ENCODE measurements around the gene SPRR2G. TPM values are rescaled to one million over a fixed set of nuclear protein-coding genes. Genes with fewer than 3 reads are reported as not detected.

Gene SPRR2G
- total and polyA plus RNA-seq, 2 of the 8 experiments (the other 6 are each of a cell fraction or from before 2014, with no cell fraction given), result not detected

DNA sequence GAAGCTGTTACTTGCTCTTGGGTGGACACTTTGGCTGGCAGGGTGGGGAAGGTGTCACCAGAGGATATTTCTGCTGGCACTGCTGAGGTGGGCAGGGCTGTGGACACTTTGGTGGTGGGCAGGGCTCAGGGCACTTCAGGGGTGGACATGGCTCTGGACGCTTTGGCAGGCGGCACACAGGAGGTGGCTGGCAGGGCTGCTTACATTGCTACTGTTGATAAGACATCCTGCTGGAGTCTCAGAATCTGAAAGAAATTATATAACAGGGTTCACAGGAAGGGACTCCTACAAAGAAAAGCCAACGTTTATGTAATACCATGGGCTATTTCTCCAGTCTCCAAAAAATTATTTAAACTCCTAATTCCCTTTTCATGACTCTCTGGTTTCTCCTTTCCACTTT is 10.2 kb downstream of the SPRR2G start:
- Histone ChIP-seq H4K91ac (replicated peaks; ENCODE audit: insufficient read length, low read length) (no peak overlapping the region), H4K20me1 (replicated peaks in 1 of 2; ENCODE audit: control insufficient read depth in 1 of 2, insufficient read depth in 2 of 2, low read length in 2 of 2) (no peaks in the 10 kb centered on the region), H3K14ac (ENCODE audit: insufficient read length) (no peak overlapping the region), H3K4ac (replicated peaks; ENCODE audit: insufficient read length, low read depth, low read length) (no peak overlapping the region), H3K27me3 (replicated peaks in 1 of 4; ENCODE audit: control insufficient read depth in 3 of 4, extremely low read depth in 1 of 4, insufficient read depth in 3 of 4, low read length in 3 of 4) (no peaks in the 10 kb centered on the region), H2BK12ac (ENCODE audit: low read depth, low read length) (no peak overlapping the region), H2BK5ac (ENCODE audit: low read depth, low read length) (no peak overlapping the region), H3K36me3 (ENCODE audit: control insufficient read depth in 2 of 4, insufficient read depth in 4 of 4, low read length in 3 of 4) (no peaks in the 10 kb centered on the region), H3K23ac (ENCODE audit: insufficient read length) (no peak overlapping the region), H3K79me1 (ENCODE audit: low read depth, low read length) (no peaks in the 10 kb centered on the region), H3K27ac (ENCODE audit: low read depth, low read length) (no peak overlapping the region), H2BK20ac (ENCODE audit: low read length) (no peak overlapping the region), H3K79me2 (ENCODE audit: control insufficient read depth in 1 of 2, insufficient read depth in 2 of 2, low read length in 2 of 2) (no peaks in the 10 kb centered on the region), H3K4me2 (ENCODE audit: insufficient read depth in 1 of 2, low read depth in 2 of 2, low read length in 2 of 2) (no peak overlapping the region), H2AFZ (ENCODE audit: low read length) (no peak overlapping the region), H2BK120ac (replicated peaks; ENCODE audit: low read depth, low read length) (no peak overlapping the region), H3K23me2 (ENCODE audit: low read depth, low read length) (no peaks in the 10 kb centered on the region), H4K8ac (ENCODE audit: extremely low read depth, insufficient read depth, low read length) (no peak overlapping the region), H2AK5ac (ENCODE audit: low read depth, low read length) (no peak overlapping the region), H3K56ac (replicated peaks; ENCODE audit: insufficient read length, low read depth, low read length) (no peak overlapping the region), H3K4me1 (replicated peaks in 1 of 4; ENCODE audit: control insufficient read depth in 3 of 4, insufficient read depth in 4 of 4, low read length in 3 of 4) (peaks cover 0 to 5% (median 0%) of the 10 kb centered on the region in 4 experiments; a peak in 1 of 7 replicates), H2BK15ac (ENCODE audit: low read length) (no peak overlapping the region), H3K18ac (ENCODE audit: extremely low read depth, low read length) (no peak overlapping the region), H4K5ac (ENCODE audit: insufficient read length, low read depth, low read length) (no peak overlapping the region), H3K4me3 (ENCODE audit: extremely low read depth in 1 of 4, insufficient read depth in 2 of 4, low read depth in 3 of 4, low read length in 4 of 4) (no peak overlapping the region), H3K9ac (replicated peaks in 1 of 4; ENCODE audit: extremely low read depth in 1 of 4, low read depth in 3 of 4, low read length in 3 of 4) (no peak overlapping the region), H3K9me3 (ENCODE audit: insufficient read depth in 2 of 2, low read depth in 1 of 2, low read length in 1 of 2) (no peaks in the 10 kb centered on the region; a peak in 1 of 4 replicates)
- 86% methylated on average over 3 of the region's 3 CpGs; no CpG with 5 or more reads in 1 of the 2 experiments for WGBS, 2 experiments (ENCODE audit: extremely low coverage in 1 of 2, insufficient coverage in 1 of 2, insufficient read length in 1 of 2, insufficient replicate concordance in 2 of 2, low coverage in 1 of 2, low lambda C conversion rate in 2 of 2, missing lambda C conversion rate in 1 of 2)
- DNase-seq (ENCODE audit: low read depth in 1 of 2, low spot score in 2 of 2) (no peak), FAIRE-seq (no peak)
- ChIA-PET CTCF (ENCODE audit: partially characterized antibody) (interaction anchor here (0.6 kb wide), 1 partner anchor 1204 kb away, joined by 3 read pairs; no protein-coding TSS in a partner anchor), POLR2A (ENCODE audit: partially characterized antibody) (no interaction called here)
- TF ChIP-seq TAF1 (IDR thresholded peaks at IDR 0.05; ENCODE audit: low read depth, low read length), result no peak
- TF ChIP-seq CHD2 (IDR thresholded peaks at IDR 0.05; ENCODE audit: low read length), result no peak
- TF ChIP-seq HDAC6 (IDR thresholded peaks at IDR 0.05; ENCODE audit: low read depth, low read length), result no peak
- no peak for TF ChIP-seq EGR1 (IDR thresholded peaks at IDR 0.05; ENCODE audit: borderline replicate concordance, low read depth, low read length)
- no peak for TF ChIP-seq HDAC2 (IDR thresholded peaks at IDR 0.05; ENCODE audit: borderline replicate concordance in 1 of 2, low read depth in 2 of 2, low read length in 2 of 2)
- no peak for TF ChIP-seq TEAD4 (IDR thresholded peaks at IDR 0.05; ENCODE audit: low read depth, low read length)
- no peak for TF ChIP-seq RAD21 (IDR thresholded peaks at IDR 0.05 in 1 of 2, conservative IDR thresholded peaks at IDR 0.05 in 1 of 2; ENCODE audit: low read depth in 2 of 2, low read length in 2 of 2)
- TF ChIP-seq BCL11A (IDR thresholded peaks at IDR 0.05; ENCODE audit: low read depth in 2 of 2, low read length in 2 of 2), result no peak
- no peak for TF ChIP-seq CEBPB (IDR thresholded peaks at IDR 0.05; ENCODE audit: low read depth, low read length)
- no peak for TF ChIP-seq SRF (IDR thresholded peaks at IDR 0.05; ENCODE audit: low read depth, low read length)
- no peak for TF ChIP-seq CHD1 (IDR thresholded peaks at IDR 0.05; ENCODE audit: low read depth, low read length)
- TF ChIP-seq, protein P1, sequence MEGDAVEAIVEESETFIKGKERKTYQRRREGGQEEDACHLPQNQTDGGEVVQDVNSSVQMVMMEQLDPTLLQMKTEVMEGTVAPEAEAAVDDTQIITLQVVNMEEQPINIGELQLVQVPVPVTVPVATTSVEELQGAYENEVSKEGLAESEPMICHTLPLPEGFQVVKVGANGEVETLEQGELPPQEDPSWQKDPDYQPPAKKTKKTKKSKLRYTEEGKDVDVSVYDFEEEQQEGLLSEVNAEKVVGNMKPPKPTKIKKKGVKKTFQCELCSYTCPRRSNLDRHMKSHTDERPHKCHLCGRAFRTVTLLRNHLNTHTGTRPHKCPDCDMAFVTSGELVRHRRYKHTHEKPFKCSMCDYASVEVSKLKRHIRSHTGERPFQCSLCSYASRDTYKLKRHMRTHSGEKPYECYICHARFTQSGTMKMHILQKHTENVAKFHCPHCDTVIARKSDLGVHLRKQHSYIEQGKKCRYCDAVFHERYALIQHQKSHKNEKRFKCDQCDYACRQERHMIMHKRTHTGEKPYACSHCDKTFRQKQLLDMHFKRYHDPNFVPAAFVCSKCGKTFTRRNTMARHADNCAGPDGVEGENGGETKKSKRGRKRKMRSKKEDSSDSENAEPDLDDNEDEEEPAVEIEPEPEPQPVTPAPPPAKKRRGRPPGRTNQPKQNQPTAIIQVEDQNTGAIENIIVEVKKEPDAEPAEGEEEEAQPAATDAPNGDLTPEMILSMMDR (IDR thresholded peaks at IDR 0.05; ENCODE audit: control extremely low read depth in 1 of 3, insufficient read depth in 1 of 3, low read depth in 1 of 3, low read length in 3 of 3), result no peak

Measured in H1 (cell line).